K562 (cell line): ENCODE measurements around the gene ZSCAN32. TPM values are rescaled to one million over a fixed set of nuclear protein-coding genes. Genes with fewer than 3 reads are reported as not detected.

Experiments
- CREM ChIP-seq: IDR thresholded peaks from 2 replicates; pipeline ENCODE4 v1.6.1; 2014; ENCODE audit warnings: antibody characterized with exemption, low read depth
- DLX4 ChIP-seq: fragments of 250-450 bp; sonication (Bioruptor Pico); IDR thresholded peaks from 2 replicates; pipeline ENCODE4 v1.6.1; 2021; ENCODE audit warnings: mild to moderate bottlenecking
- E2F6 ChIP-seq, 2 experiments: IDR thresholded peaks; 2 replicates each; pipeline ENCODE4 v1.6.1; 2011; ENCODE audit warnings: borderline replicate concordance in 1 of 2, control low read depth in 1 of 2, low read depth in 1 of 2, low read length in 1 of 2, mild to moderate bottlenecking in 1 of 2, mixed read lengths in 1 of 2, moderate library complexity in 1 of 2; ENCODE audit not compliant: insufficient read depth in 1 of 2, insufficient read length in 1 of 2, poor library complexity in 1 of 2, severe bottlenecking in 1 of 2; ENCODE audit errors: extremely low read depth in 1 of 2
- FUS ChIP-seq: fragments of 200-400 bp; formaldehyde crosslinking; optimal IDR thresholded peaks from 2 replicates; pipeline ENCODE3; 2017; ENCODE audit warnings: low read depth, low read length
- GTF3C2 ChIP-seq: IDR thresholded peaks from 3 replicates; pipeline ENCODE4 v1.6.1; 2011; ENCODE audit warnings: borderline replicate concordance, mild to moderate bottlenecking, moderate library complexity; ENCODE audit not compliant: insufficient read length; ENCODE audit errors: extremely low read depth
- KLF13 ChIP-seq: fragments of 450-650 bp; IDR thresholded peaks from 2 replicates; pipeline ENCODE4 v1.6.1; 2016; ENCODE audit warnings: missing genetic modification characterization, low read depth, mild to moderate bottlenecking, missing compliant biosample characterization, moderate library complexity, borderline replicate concordance
- MCM2 ChIP-seq: fragments of 450-650 bp; IDR thresholded peaks from 2 replicates; pipeline ENCODE4 v1.6.1; 2017; ENCODE audit warnings: low read depth, mild to moderate bottlenecking
- MED1 ChIP-seq: sonication (generic); formaldehyde crosslinking; IDR thresholded peaks from 2 replicates; pipeline ENCODE4 v1.8.1; 2023; ENCODE audit warnings: missing genetic modification reagents, borderline replicate concordance
- MXD1 ChIP-seq: fragments of 250-450 bp; sonication (Bioruptor Pico); IDR thresholded peaks from 2 replicates; pipeline ENCODE4 v1.8.0; 2021; ENCODE audit warnings: borderline replicate concordance, mild to moderate bottlenecking, moderate library complexity; ENCODE audit not compliant: poor library complexity, severe bottlenecking
- NR0B1 ChIP-seq: fragments of 450-650 bp; IDR thresholded peaks from one replicate; pipeline ENCODE4 v1.6.1; 2018; ENCODE audit warnings: mild to moderate bottlenecking, moderate library complexity; ENCODE audit not compliant: partially characterized antibody
- SRSF9 ChIP-seq: fragments of 200-400 bp; formaldehyde crosslinking; IDR thresholded peaks from 2 replicates; pipeline ENCODE4 v1.6.1; 2017; ENCODE audit warnings: low read depth, low read length, borderline replicate concordance
- TAF1 ChIP-seq: IDR thresholded peaks from 2 replicates; pipeline ENCODE4 v1.6.1; 2011; ENCODE audit warnings: mild to moderate bottlenecking, low read length, moderate library complexity; ENCODE audit not compliant: insufficient read depth, control insufficient read depth, severe bottlenecking; ENCODE audit errors: extremely low read depth
- TCF7 ChIP-seq: sonication (generic); IDR thresholded peaks from 2 replicates; pipeline ENCODE4 v1.6.1; 2016; ENCODE audit warnings: antibody characterized with exemption, borderline replicate concordance
- TFAP4 ChIP-seq: sonication (generic); formaldehyde crosslinking; IDR thresholded peaks from 2 replicates; pipeline ENCODE4 v1.8.0; 2022; ENCODE audit warnings: missing genetic modification reagents, mild to moderate bottlenecking, moderate library complexity, borderline replicate concordance
- ZBTB8A ChIP-seq: fragments of 450-650 bp; IDR thresholded peaks from 2 replicates; pipeline ENCODE4 v1.6.1; 2018; ENCODE audit warnings: mild to moderate bottlenecking, moderate library complexity; ENCODE audit not compliant: partially characterized antibody
- ZKSCAN3 ChIP-seq: fragments of 250-450 bp; sonication (Bioruptor Pico); IDR thresholded peaks from 2 replicates; pipeline ENCODE4 v1.4.0; 2020
- ZNF239 ChIP-seq: fragments of 250-450 bp; sonication (Bioruptor Pico); IDR thresholded peaks from 2 replicates; pipeline ENCODE4 v1.4.0; 2020; ENCODE audit warnings: mild to moderate bottlenecking
- ZNF3 ChIP-seq: fragments of 250-450 bp; sonication (Bioruptor Pico); IDR thresholded peaks from 2 replicates; pipeline ENCODE4 v1.5.0; 2021; ENCODE audit warnings: mild to moderate bottlenecking, moderate library complexity
- ZNF584 ChIP-seq: fragments of 200-800 bp; sonication (Bioruptor generic); IDR thresholded peaks from 2 replicates; pipeline ENCODE4 v1.6.1; 2016; ENCODE audit warnings: low read depth, mild to moderate bottlenecking, missing genetic modification characterization, missing compliant biosample characterization
- polyA plus RNA-seq, 8 experiments: library from polyadenylated mRNA; depleted of rRNA in 4 of 8; stranded (reverse) in 5 of 8; unstranded in 3 of 8; fragments of >200 nt; fragmentation: Nextera tagmentation in 2 of 8; fragmentation: Illumina TruSeq in 1 of 8; extraction: Ambion mirVana in 2 of 8; extraction: Trizol in 1 of 8; gene quantifications; 2 replicates each; pipeline versions ENCODE4 v1.2.1 to v1.2.3, GENCODE V29; 2011 to 2014; ENCODE audit warnings: inconsistent platforms in 1 of 8, missing spikeins in 1 of 8
- total RNA-seq, 7 experiments: library from RNA; depleted of rRNA in 6 of 7; stranded (reverse); fragments of >200 nt in 6 of 7; fragmentation: Illumina TruSeq in 2 of 7; extraction: Trizol in 2 of 7; gene quantifications; 2 replicates each; pipeline versions ENCODE4 v1.2.1 to v1.2.3, GENCODE V29; 2011 to 2021; ENCODE audit warnings: low replicate concordance in 1 of 7

Gene ZSCAN32
- total and polyA plus RNA-seq, 9 of the 15 experiments (the other 6 are each of a cell fraction or from before 2014, with no cell fraction given): 16.0 to 29.4 (median 19.2) TPM

GRCh38 chr16:3348547-3349167, 52.1 kb downstream of the ZSCAN32 start (continued):
- TF ChIP-seq GTF3C2: no peak
- no peak for TF ChIP-seq NR0B1
- peak; percentile 78; the same call in 1 of the 2 replicates for TF ChIP-seq TCF7
- TF ChIP-seq TAF1: no peak
- no peak for TF ChIP-seq MED1 (CRISPR knock-in tag)
- no peak for TF ChIP-seq ZNF3 (CRISPR knock-in tag)
- TF ChIP-seq FUS: no peak
- TF ChIP-seq TFAP4 (CRISPR knock-in tag): no peak
- no peak for TF ChIP-seq ZBTB8A
- TF ChIP-seq CREM: peak; percentile 82
- TF ChIP-seq E2F6 (IDR thresholded peaks at IDR 0.05; ENCODE audit: borderline replicate concordance in 1 of 2, extremely low read depth in 1 of 2, insufficient read depth in 1 of 2, insufficient read length in 1 of 2, low read depth in 1 of 2, low read length in 1 of 2, poor library complexity in 1 of 2, severe bottlenecking in 1 of 2): no peak
- no peak for TF ChIP-seq KLF13 (tag)
- no peak for TF ChIP-seq ZNF239 (CRISPR knock-in tag)
- TF ChIP-seq SRSF9: no peak
- TF ChIP-seq DLX4 (CRISPR knock-in tag): no peak
- peak; percentile 75; the same call in 1 of the 2 replicates for TF ChIP-seq ZNF584 (CRISPR knock-in tag)
- no peak for TF ChIP-seq ZKSCAN3 (CRISPR knock-in tag)
- no peak for TF ChIP-seq MXD1 (CRISPR knock-in tag)
- no peak for TF ChIP-seq MCM2
